Measurements from ENCODE around the gene TTC39B.

The TTC39B gene

DNA sequence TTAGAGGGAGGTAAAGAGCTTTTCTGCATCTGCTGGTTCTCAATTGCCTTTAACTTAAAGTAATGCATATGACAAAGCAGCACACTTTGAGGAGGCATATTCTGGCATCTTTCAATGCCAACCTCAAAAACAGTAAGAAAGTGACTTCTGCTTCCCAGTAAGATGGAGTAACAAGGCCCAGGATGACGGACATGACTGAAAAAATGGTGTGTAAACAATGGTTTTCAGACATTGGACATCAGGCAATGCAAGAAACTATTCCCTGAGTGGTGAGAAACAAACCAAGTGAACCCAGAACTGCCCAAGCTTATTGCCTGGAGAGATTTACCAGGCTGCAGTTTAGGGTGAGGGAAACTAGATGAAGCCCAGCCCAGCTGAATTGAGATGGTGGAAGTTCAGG lies 39.8 kb upstream of the TTC39B start:
- Histone ChIP-seq H3F3A (ENCODE audit: insufficient read depth, low read length) (no peaks in the 10 kb centered on the region), H3K9me2 (ENCODE audit: low read depth, low read length) (no peaks in the 10 kb centered on the region), H3K9me3 (ENCODE audit: low read length) (no peaks in the 10 kb centered on the region), H4K20me1 (ENCODE audit: insufficient read depth, low read length) (no peaks in the 10 kb centered on the region), H3K27me3 (ENCODE audit: insufficient read depth, low read length) (no peaks in the 10 kb centered on the region), H3K4me1 (ENCODE audit: insufficient read depth, low read length, severe bottlenecking) (no peaks in the 10 kb centered on the region), H3K9ac (ENCODE audit: low read length) (no peak overlapping the region), H3K36me3 (ENCODE audit: insufficient read depth, low read length) (no peaks in the 10 kb centered on the region; the same call in 1 of the 2 replicates), H3K4me3 (ENCODE audit: low read depth, low read length, poor library complexity, severe bottlenecking) (no peak overlapping the region), H2AFZ (ENCODE audit: low read length) (no peak overlapping the region), H3K27ac (ENCODE audit: low read depth, low read length, poor library complexity, severe bottlenecking) (no peak overlapping the region), H3K4me2 (ENCODE audit: low read length) (no peak overlapping the region), H3K79me2 (ENCODE audit: insufficient read depth, low read length) (no peaks in the 10 kb centered on the region)
- TF ChIP-seq, protein P1, sequence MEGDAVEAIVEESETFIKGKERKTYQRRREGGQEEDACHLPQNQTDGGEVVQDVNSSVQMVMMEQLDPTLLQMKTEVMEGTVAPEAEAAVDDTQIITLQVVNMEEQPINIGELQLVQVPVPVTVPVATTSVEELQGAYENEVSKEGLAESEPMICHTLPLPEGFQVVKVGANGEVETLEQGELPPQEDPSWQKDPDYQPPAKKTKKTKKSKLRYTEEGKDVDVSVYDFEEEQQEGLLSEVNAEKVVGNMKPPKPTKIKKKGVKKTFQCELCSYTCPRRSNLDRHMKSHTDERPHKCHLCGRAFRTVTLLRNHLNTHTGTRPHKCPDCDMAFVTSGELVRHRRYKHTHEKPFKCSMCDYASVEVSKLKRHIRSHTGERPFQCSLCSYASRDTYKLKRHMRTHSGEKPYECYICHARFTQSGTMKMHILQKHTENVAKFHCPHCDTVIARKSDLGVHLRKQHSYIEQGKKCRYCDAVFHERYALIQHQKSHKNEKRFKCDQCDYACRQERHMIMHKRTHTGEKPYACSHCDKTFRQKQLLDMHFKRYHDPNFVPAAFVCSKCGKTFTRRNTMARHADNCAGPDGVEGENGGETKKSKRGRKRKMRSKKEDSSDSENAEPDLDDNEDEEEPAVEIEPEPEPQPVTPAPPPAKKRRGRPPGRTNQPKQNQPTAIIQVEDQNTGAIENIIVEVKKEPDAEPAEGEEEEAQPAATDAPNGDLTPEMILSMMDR (IDR thresholded peaks at IDR 0.05; ENCODE audit: low read length) = no peak
- TF ChIP-seq EZH2 (IDR thresholded peaks at IDR 0.05; ENCODE audit: borderline replicate concordance, low read length) = no peak

DNA sequence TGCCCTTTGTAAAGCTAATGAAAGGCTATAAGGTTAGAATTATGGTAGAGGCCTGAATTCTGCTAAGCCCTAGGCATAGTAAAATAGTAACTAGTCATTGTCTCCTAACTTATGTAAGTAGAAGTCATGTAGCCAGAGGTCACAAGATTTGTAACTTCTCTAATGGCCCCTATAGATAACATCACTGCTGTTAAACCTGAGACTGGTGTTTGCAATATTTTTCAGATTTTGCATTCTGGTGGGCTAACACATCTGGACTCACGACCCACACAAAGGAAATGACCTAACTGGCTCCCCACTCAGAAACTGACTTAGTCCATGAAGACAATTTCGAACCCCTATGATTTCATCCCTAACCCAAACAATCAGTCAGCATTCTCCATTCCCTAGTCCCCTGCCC lies 37.2 kb upstream of the TTC39B start:
- H3K27ac ChIP-seq (ENCODE audit: low read depth, low read length, poor library complexity, severe bottlenecking) = no peak overlapping the region
- no peaks in the 10 kb centered on the region; the same call in 1 of the 2 replicates for H3K36me3 ChIP-seq (ENCODE audit: insufficient read depth, low read length)
- H3K27me3 ChIP-seq (ENCODE audit: insufficient read depth, low read length) = no peaks in the 10 kb centered on the region
- H2AFZ ChIP-seq (ENCODE audit: low read length) = no peak overlapping the region
- H3K4me3 ChIP-seq (ENCODE audit: low read depth, low read length, poor library complexity, severe bottlenecking) = no peak overlapping the region
- TF ChIP-seq, protein P1 (IDR thresholded peaks at IDR 0.05; ENCODE audit: low read length) = no peak
- TF ChIP-seq EZH2 (IDR thresholded peaks at IDR 0.05; ENCODE audit: borderline replicate concordance, low read length) = no peak
- no peaks in the 10 kb centered on the region for H3K4me1 ChIP-seq (ENCODE audit: insufficient read depth, low read length, severe bottlenecking)
- no peak overlapping the region for H3K4me2 ChIP-seq (ENCODE audit: low read length)
- no peaks in the 10 kb centered on the region for H3K9me3 ChIP-seq (ENCODE audit: low read length)
- H4K20me1 ChIP-seq (ENCODE audit: insufficient read depth, low read length) = no peaks in the 10 kb centered on the region
- H3K79me2 ChIP-seq (ENCODE audit: insufficient read depth, low read length) = no peaks in the 10 kb centered on the region
- no peaks in the 10 kb centered on the region for H3F3A ChIP-seq (ENCODE audit: insufficient read depth, low read length)
- no peak overlapping the region for H3K9ac ChIP-seq (ENCODE audit: low read length)
- no peaks in the 10 kb centered on the region for H3K9me2 ChIP-seq (ENCODE audit: low read depth, low read length)

DNA sequence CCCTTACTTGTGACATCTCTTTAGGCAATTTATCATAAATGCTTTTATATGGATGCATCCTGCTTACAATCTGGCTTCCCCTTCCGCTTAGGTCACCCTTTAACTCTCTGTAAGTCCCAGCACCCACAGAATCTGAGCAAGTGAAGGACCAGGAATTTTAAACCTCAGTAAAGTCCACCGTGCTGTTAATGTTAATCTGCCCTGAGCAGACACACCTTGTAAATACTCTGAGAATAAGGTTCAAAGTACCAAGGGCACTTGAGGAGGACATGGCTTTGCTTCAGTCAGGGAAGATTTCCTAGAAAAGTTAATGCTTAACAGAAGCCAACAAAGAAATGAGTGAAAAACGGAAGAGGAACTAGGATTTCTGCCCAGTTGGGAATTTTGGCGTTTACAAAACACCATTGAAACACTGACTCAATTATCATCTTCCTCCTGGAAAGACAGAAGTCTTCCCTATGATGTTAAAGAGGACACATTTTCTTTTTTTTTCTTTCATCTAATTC lies 26.4 kb upstream of the TTC39B start:
- Histone ChIP-seq H3K4me1 (ENCODE audit: insufficient read depth, low read length, severe bottlenecking) (no peaks in the 10 kb centered on the region), H3K9ac (ENCODE audit: low read length) (no peak overlapping the region), H4K20me1 (ENCODE audit: insufficient read depth, low read length) (no peaks in the 10 kb centered on the region), H3F3A (ENCODE audit: insufficient read depth, low read length) (no peaks in the 10 kb centered on the region), H3K79me2 (ENCODE audit: insufficient read depth, low read length) (no peaks in the 10 kb centered on the region), H3K9me3 (ENCODE audit: low read length) (no peaks in the 10 kb centered on the region), H3K9me2 (ENCODE audit: low read depth, low read length) (no peaks in the 10 kb centered on the region), H3K27ac (ENCODE audit: low read depth, low read length, poor library complexity, severe bottlenecking) (no peak overlapping the region), H3K27me3 (ENCODE audit: insufficient read depth, low read length) (no peaks in the 10 kb centered on the region), H3K4me2 (ENCODE audit: low read length) (no peak overlapping the region), H3K36me3 (ENCODE audit: insufficient read depth, low read length) (no peaks in the 10 kb centered on the region), H2AFZ (ENCODE audit: low read length) (no peak overlapping the region), H3K4me3 (ENCODE audit: low read depth, low read length, poor library complexity, severe bottlenecking) (no peak overlapping the region)
- no peak for TF ChIP-seq EZH2 (IDR thresholded peaks at IDR 0.05; ENCODE audit: borderline replicate concordance, low read length)
- TF ChIP-seq, protein P1 (IDR thresholded peaks at IDR 0.05; ENCODE audit: low read length) = no peak

Measured in OCI-LY1 (cell line).